ENCODE measurements around the gene MRPS18A.

- no peak for TF ChIP-seq CTCF (IDR thresholded peaks at IDR 0.05; ENCODE audit: low read length)
- no peak for TF ChIP-seq EZH2 (IDR thresholded peaks at IDR 0.05; ENCODE audit: borderline replicate concordance, low read length)
Observed at GRCh38 chr6:43717822-43718221, 30.2 kb upstream of the MRPS18A start.
